Upper lobe of right lung (tissue), 1 donor: Measurements from ENCODE around the gene KNDC1. TPM values are rescaled to one million over a fixed set of nuclear protein-coding genes. Genes with fewer than 3 reads are reported as not detected.

Source experiments
- ATAC-seq: fragments of 200-7000 bp; cut with Tn5 transposase; one replicate; pipeline ENCODE4 v1.9.1; 2020; ENCODE audit warnings: mild to moderate bottlenecking, moderate library complexity
- DNase-seq: peaks from one replicate; pipeline ENCODE4 v3.0.0-alpha.2; 2020
- H3K27ac ChIP-seq: fragments of 200-600 bp; one replicate; pipeline ENCODE4 v1.8.0; 2022
- H3K27me3 ChIP-seq: fragments of 200-600 bp; one replicate; pipeline ENCODE4 v1.8.0; 2022; ENCODE audit warnings: mild to moderate bottlenecking
- H3K36me3 ChIP-seq: fragments of 200-600 bp; one replicate; pipeline ENCODE4 v1.8.0; 2022
- H3K4me1 ChIP-seq: fragments of 200-600 bp; one replicate; pipeline ENCODE4 v1.8.0; 2022
- H3K4me3 ChIP-seq: fragments of 200-600 bp; one replicate; pipeline ENCODE4 v1.8.0; 2022; ENCODE audit warnings: mild to moderate bottlenecking
- H3K9me3 ChIP-seq: fragments of 200-600 bp; one replicate; pipeline ENCODE4 v1.8.0; 2022
- CTCF ChIP-seq: fragments of 200-600 bp; IDR thresholded peaks from one replicate; pipeline ENCODE4 v1.8.0; 2022; ENCODE audit warnings: antibody characterized with exemption
- intact Hi-C: fragments of 100-400 bp; cut with DNase I; formaldehyde crosslinking; loops from one replicate; pipeline ENCODE4 v1.11.0; 2022
- total RNA-seq: library from RNA; stranded (reverse); fragmentation: NEBNext Ultra II Directional; extraction: Animal tissue kit (Norgen Biotek cat#: 25700); gene quantifications from one replicate; pipeline ENCODE4 v1.2.1, GENCODE V29; 2021
- donor health status: DM: no; HTN: yes; CAD: no; lungs with severe emphysema.

Gene KNDC1
- total RNA-seq, 1 donor from 2014 or later, result 14.3 TPM

GRCh38 chr10:133246236-133246626, 86.2 kb downstream of the KNDC1 start:
- intact Hi-C loops, result no loop called here
- DNase-seq, result no peak
- no peak for ATAC-seq
- peaks cover 2% of the 10 kb centered on the region for H3K4me1 ChIP-seq
- no peak overlapping the region for H3K4me3 ChIP-seq
- H3K27me3 ChIP-seq, result peaks cover 37% of the 10 kb centered on the region
- no peak for TF ChIP-seq CTCF
- no peaks in the 10 kb centered on the region for H3K36me3 ChIP-seq
- no peak overlapping the region for H3K27ac ChIP-seq
- no peaks in the 10 kb centered on the region for H3K9me3 ChIP-seq

- Histone ChIP-seq H3K27ac (no peak overlapping the region), H3K36me3 (no peaks in the 10 kb centered on the region), H3K4me3 (no peak overlapping the region), H3K27me3 (peaks cover 28% of the 10 kb centered on the region), H3K9me3 (no peaks in the 10 kb centered on the region), H3K4me1 (no peaks in the 10 kb centered on the region)
- TF ChIP-seq CTCF, result no peak
- no peak for ATAC-seq
- intact Hi-C loops, result no loop called here
- DNase-seq, result no peak
Measured at GRCh38 chr10:133247681-133248333, 87.8 kb downstream of the KNDC1 start.

GRCh38 chr10:133248334-133248715, 88.3 kb downstream of the KNDC1 start:
- no peak for TF ChIP-seq CTCF
- Histone ChIP-seq H3K4me3 (no peak overlapping the region), H3K4me1 (no peaks in the 10 kb centered on the region), H3K9me3 (no peaks in the 10 kb centered on the region), H3K27ac (no peak overlapping the region), H3K27me3 (peaks cover 28% of the 10 kb centered on the region), H3K36me3 (no peaks in the 10 kb centered on the region)
- no peak for DNase-seq
- intact Hi-C loops, result no loop called here
- ATAC-seq, result no peak

GRCh38 chr10:133249094-133249780, 89.2 kb downstream of the KNDC1 start:
- DNase-seq (no peak), ATAC-seq (no peak)
- no peak overlapping the region for H3K27ac ChIP-seq
- H3K4me1 ChIP-seq, result no peaks in the 10 kb centered on the region
- intact Hi-C loops, result no loop called here
- H3K9me3 ChIP-seq, result no peaks in the 10 kb centered on the region
- H3K36me3 ChIP-seq, result no peaks in the 10 kb centered on the region
- peaks cover 28% of the 10 kb centered on the region for H3K27me3 ChIP-seq
- TF ChIP-seq CTCF, result no peak
- no peak overlapping the region for H3K4me3 ChIP-seq

GRCh38 chr10:133249975-133250754, 90.1 kb downstream of the KNDC1 start:
- H3K9me3 ChIP-seq, result no peaks in the 10 kb centered on the region
- ATAC-seq (no peak), DNase-seq (no peak)
- no peak overlapping the region for H3K27ac ChIP-seq
- no peak overlapping the region for H3K4me3 ChIP-seq
- H3K36me3 ChIP-seq, result no peaks in the 10 kb centered on the region
- no peaks in the 10 kb centered on the region for H3K4me1 ChIP-seq
- intact Hi-C loops, result no loop called here
- no peak for TF ChIP-seq CTCF
- H3K27me3 ChIP-seq, result peaks cover 22% of the 10 kb centered on the region
